SIG-M5 treated with dmso at 0.1 percent for 504 hours (cell line): ENCODE measurements around the gene APOL2.
"Not testable (repeated sequence)": the region's sequence is repeated elsewhere in the genome, so short reads cannot be mapped to it uniquely, and the experiment has no call there.

Experiments used
- DNase-seq: peaks from one replicate; lab custom pipeline; 2025; ENCODE audit not compliant: unreplicated experiment; lab: John Stamatoyannopoulos, UW

Gene APOL2

GRCh38 chr22:36223504-36223903, 15.8 kb downstream of the APOL2 start:
- DNase-seq: no peak

- DNase-seq: no peak
Measured at GRCh38 chr22:36222887-36223450, 16.4 kb downstream of the APOL2 start.

GRCh38 chr22:36221799-36222751, 17.3 kb downstream of the APOL2 start:
- peak; percentile 19 for DNase-seq

- peak; percentile 23 for DNase-seq
Measured at GRCh38 chr22:36220451-36220921, 18.8 kb downstream of the APOL2 start.

- DNase-seq: no peak
Measured at GRCh38 chr22:36218648-36219193, 20.6 kb downstream of the APOL2 start.

- no peak for DNase-seq
Measured at GRCh38 chr22:36215981-36216380, 23.3 kb downstream of the APOL2 start.

- DNase-seq: no peak
Measured at GRCh38 chr22:36213586-36213985, 25.7 kb downstream of the APOL2 start.

GRCh38 chr22:36212901-36213300, 26.4 kb downstream of the APOL2 start:
- DNase-seq: peak; percentile 31

GRCh38 chr22:36211237-36211861, 28.0 kb downstream of the APOL2 start:
- no peak for DNase-seq

GRCh38 chr22:36210224-36210623, 29.1 kb downstream of the APOL2 start:
- no peak for DNase-seq

GRCh38 chr22:36209488-36209908, 29.8 kb downstream of the APOL2 start:
- not testable (repeated sequence) for DNase-seq

- no peak for DNase-seq
Measured at GRCh38 chr22:36208914-36209313, 30.4 kb downstream of the APOL2 start.

GRCh38 chr22:36208162-36208765, 31.1 kb downstream of the APOL2 start:
- DNase-seq: no peak

- DNase-seq: no peak
Measured at GRCh38 chr22:36206255-36206654, 33.1 kb downstream of the APOL2 start.

- DNase-seq: not testable (repeated sequence)
Measured at GRCh38 chr22:36205573-36205972, 33.8 kb downstream of the APOL2 start.

GRCh38 chr22:36204632-36205015, 34.7 kb downstream of the APOL2 start:
- no peak for DNase-seq

GRCh38 chr22:36204001-36204631, 35.2 kb downstream of the APOL2 start:
- DNase-seq: no peak

GRCh38 chr22:36203441-36203840, 35.9 kb downstream of the APOL2 start:
- DNase-seq: not testable (repeated sequence)

GRCh38 chr22:36202906-36203305, 36.4 kb downstream of the APOL2 start:
- DNase-seq: not testable (repeated sequence)

- no peak for DNase-seq
Measured at GRCh38 chr22:36201630-36202319, 37.6 kb downstream of the APOL2 start, which contains the start of gene APOL4. APOL4 (minus strand) TSS chr22:36201809; CDS start chr22:36201734, 75 bp downstream.
